GM18951 (cell line): ENCODE results near the gene KRTAP19-3.
"Not testable (repeated sequence)": the region's sequence is repeated elsewhere in the genome, so short reads cannot be mapped to it uniquely, and the experiment has no call there.

Source experiments
- POLR2A ChIP-seq: IDR thresholded peaks from 4 replicates; pipeline ENCODE4 v1.6.1; 2011; ENCODE audit warnings: mild to moderate bottlenecking; ENCODE audit not compliant: insufficient read length, insufficient read depth; ENCODE audit errors: extremely low read depth
- in situ Hi-C: fragments of 300-500 bp; cut with MboI; formaldehyde crosslinking; loops from one replicate; pipeline ENCODE4 v1.12.0; 2022; ENCODE audit warnings: low sequenced_read_pairs, mixed read lengths, inconsistent platforms; ENCODE audit not compliant: unreplicated experiment

The KRTAP19-3 gene

DNA sequence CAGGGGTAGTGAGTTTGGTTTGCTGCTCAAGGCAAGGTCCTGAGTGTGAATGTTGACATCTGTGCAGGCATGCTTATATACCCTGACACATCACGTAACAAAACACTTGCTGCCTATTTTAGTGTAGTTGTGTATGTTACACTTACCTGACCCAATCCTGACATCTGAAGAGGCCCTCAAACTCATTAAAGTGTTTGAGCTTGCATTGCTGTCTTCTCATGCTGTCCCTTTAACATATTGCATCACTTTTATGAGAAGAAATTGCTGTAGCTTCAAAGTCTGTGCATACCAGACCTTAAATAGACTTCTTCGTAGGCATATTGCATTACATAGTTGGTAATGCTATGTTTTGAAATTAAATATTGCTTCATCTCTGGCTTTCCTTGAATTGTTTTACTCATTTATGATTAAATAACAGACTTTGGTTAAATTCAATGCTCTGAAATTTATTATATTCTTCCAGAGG lies at the start of gene KRTAP19-3:
Gene KRTAP19-3, minus strand, starts transcription at position 51 of the 466 bp plus-strand sequence. CDS start 56 bp downstream, outside the sequence.
- in situ Hi-C loops = no loop called here

DNA sequence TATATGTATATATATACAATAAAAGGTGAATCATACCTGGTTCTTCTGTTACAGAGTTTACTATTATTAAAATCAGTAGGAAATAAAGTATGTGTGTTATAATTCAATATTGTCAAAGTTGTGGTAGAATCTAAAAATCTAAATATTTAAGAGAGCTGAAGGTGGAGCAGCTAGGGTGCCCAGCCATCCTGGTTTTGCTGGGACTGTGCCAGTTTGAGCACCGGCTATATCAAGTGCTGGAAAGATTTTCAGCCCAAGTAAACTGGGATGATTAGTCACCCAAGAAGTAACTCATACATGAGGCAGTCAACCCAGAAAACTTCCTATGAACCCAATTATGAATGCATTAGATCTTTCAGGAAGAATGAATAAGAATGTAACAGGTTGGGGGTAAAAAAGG lies 27.1 kb upstream of the KRTAP19-3 start:
- in situ Hi-C loops = no loop called here
- TF ChIP-seq POLR2A = no peak

More for the DNA sequence above, at the start of gene KRTAP19-3:
- TF ChIP-seq POLR2A = no peak

DNA sequence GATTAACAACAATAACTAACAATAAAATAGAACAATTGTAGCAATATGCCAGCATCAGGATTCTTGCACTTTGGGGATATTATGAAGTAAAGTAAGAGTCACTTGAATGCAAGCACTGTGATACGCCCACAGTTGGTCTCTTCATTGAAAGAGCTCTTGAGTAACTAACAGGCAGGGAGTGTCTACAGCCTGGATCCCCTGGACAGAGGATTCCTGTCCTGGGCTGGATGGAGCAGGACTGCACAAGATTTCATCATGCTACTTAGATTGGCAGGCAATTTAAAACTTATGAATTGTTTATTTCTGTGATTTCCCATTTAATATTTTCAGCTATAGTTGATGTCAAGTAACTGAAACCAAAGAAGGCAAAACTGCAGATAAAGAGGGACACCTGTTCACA lies 23.9 kb upstream of the KRTAP19-3 start:
- in situ Hi-C loops = no loop called here

DNA sequence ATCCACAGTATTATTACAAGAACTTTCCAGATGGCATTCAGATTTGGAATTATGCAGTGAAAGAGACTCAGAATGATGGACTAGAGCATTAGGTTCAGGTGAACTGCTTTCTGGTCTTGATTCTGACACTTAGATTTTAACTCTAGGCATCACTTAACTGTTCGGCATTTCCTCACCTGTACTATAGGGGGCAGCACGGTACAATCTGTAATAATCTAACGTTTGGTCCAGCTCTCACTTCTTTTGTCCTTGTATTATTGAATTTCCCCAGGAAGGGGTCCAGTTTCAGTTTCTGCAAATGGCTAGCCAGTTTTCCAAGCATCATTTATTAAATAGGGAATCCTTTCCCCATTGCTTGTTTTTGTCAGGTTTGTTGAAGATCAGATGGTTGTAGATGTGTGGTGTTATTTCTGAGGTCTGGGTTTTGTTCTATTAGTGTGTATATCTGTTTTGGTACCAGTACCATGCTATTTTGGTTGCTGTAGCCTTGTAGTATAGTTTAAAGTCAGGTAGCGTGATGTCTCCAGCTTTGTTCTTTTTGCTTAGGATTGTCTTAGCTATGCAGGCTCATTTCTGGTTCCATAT lies 13.9 kb upstream of the KRTAP19-3 start:
- in situ Hi-C loops = not testable (repeated sequence)

More for the DNA sequence above, 23.9 kb upstream of the KRTAP19-3 start:
- TF ChIP-seq POLR2A = no peak

DNA sequence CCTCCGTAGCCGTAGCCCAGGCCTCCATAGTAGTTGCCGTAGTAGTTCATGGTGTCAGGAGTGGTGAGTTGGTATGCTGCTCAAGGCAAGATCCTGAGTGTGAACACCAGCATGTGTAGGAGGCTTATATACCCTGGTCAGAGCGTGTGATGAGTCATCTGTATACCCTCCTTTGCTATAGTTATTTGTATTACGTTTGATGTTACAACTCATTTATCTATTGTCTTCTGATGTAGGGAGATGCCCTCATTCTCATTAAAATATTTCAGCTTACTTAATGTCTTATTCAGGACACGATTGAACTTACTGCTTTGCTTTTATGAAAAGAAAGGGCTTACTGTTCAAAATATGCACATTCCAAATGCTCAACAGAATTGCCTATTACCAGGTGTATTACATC lies 10.2 kb upstream of the KRTAP19-3 start, which contains the start of gene KRTAP19-5:
Gene KRTAP19-5, minus strand, starts transcription at position 101 of the 400 bp plus-strand sequence. Its CDS starts 51 bp downstream, at position 50.
- TF ChIP-seq POLR2A = no peak
- in situ Hi-C loops = no loop called here

DNA sequence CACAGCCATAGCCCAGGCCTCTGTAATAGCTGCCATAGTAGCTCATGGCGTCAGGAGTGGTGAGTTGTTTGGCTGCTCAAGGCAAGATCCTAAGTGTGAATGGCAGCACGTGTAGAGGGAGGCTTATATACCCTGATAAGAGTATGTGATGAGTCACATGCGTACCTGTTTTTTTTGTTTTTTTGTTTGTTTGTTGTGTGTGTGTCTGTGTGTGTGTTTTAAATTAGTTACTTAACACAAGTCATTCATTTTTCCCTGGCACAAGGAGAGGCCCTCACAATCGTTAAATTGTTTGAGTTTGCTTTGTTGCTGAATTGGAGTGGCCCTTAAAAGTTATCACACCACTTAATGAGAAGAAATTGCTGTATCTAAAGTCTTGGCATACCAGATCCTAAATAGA lies 5.3 kb upstream of the KRTAP19-3 start, which contains the start of gene KRTAP19-4:
Gene KRTAP19-4, minus strand, starts transcription at position 101 of the 400 bp plus-strand sequence. Its CDS starts 55 bp downstream, at position 46.
- no peak for TF ChIP-seq POLR2A
- in situ Hi-C loops = no loop called here

DNA sequence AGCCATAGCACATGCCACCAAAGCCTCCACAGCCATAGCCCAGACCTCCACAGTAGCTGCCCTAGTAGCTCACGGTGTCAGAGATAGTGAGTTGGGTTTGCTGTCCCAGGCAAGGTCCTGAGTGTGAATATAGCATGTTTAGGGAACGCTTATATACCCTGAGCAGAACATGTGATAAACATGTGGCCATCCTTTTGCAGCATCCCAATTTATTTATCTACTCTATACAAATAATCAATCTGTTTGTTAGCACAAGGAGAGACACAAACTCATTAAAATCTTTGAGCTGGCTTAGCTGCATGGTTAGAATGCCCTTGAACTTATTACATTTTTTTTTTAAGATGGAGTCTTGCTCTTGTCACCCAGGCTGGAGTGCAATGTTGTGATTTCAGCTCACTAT lies 4.5 kb downstream of the KRTAP19-3 start, which contains the start of gene KRTAP19-2:
Gene KRTAP19-2, minus strand, starts transcription at position 101 of the 400 bp plus-strand sequence. Its CDS starts 88 bp downstream, at position 13.
- in situ Hi-C loops = no loop called here
- no peak for TF ChIP-seq POLR2A

DNA sequence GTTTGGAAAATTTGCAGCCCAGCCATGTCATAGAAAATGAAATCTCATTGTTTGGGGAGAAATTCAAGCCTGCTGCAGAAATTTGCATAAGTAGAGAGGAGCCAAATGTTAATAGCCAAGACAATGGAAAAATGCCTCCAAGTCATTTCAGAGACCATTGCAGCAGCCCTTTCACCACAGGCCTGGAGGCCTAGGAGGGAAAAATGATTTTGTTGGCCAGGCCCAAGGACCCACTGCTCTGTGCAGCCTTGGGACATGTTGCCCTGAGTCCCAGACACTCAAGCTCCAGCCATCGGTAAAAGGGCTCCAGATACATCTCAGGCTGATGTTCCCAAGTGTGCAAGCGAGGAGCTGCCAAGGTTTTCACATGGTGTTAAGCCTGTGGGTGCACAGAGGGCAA lies 5.6 kb downstream of the KRTAP19-3 start:
- TF ChIP-seq POLR2A = no peak

DNA sequence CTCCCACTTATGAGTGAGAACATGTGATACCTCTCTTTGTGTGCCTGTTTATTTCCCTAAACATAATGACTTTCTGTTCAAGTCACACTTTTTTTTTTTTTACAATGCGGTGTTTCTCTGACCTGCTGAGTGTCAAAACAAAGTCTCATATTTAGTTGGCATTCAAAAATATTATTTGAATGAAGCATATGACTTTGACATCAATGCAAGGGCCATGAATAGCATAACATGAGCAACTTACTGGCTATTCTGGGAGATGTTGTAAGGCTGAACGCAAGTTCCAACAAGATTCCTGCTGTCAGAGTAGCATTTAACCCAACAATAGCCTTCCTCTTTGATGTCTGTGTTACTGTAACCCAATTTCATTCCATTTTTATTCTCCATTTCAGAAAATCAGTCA lies 9.7 kb downstream of the KRTAP19-3 start:
- TF ChIP-seq POLR2A = no peak
- in situ Hi-C loops = no loop called here

More for the DNA sequence above, 5.6 kb downstream of the KRTAP19-3 start:
- in situ Hi-C loops = no loop called here

DNA sequence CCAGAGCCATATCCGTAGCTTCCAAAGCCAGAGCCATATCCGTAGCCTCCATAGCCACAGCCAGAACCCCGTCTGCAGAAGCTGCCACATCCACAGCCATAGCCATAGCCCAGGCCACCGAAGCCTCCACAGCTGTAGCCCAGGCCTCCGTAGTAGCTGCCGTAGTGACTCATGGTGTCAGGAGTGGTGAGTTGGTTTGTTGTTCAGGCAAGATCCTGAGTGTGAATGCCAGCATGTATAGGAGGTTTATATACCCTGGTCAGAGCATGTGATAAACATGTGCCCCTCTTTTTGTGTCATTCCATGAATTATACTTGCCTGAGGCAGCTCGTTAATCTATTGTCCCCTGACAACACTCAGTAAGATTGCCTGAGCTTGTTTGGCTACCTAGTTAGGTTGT lies 11.7 kb downstream of the KRTAP19-3 start, which contains the start of gene KRTAP19-1:
Gene KRTAP19-1, minus strand, starts transcription at position 223 of the 400 bp plus-strand sequence. Its CDS starts 50 bp downstream, at position 173.
- no peak for TF ChIP-seq POLR2A

DNA sequence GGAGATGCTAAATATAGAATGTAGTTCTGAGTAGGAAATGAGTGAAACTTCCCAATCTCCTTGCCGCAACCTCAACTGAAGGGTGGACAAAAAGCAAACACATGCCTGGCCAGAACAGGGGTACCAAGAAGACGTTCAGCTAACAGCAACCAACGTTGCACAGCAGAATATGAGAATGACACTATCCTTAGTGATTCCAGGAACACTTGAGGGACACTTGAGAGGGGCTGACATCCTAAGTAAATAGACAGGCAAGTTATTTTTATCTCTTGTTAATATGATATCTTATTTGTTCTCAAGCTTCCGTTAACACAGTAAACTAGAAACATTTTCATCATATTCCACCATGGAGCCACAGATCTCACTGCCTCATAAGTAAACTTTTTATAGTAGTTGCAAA lies 12.6 kb downstream of the KRTAP19-3 start:
- in situ Hi-C loops = no loop called here
- no peak for TF ChIP-seq POLR2A

More for the DNA sequence above, 11.7 kb downstream of the KRTAP19-3 start, which contains the start of gene KRTAP19-1:
- in situ Hi-C loops = no loop called here

DNA sequence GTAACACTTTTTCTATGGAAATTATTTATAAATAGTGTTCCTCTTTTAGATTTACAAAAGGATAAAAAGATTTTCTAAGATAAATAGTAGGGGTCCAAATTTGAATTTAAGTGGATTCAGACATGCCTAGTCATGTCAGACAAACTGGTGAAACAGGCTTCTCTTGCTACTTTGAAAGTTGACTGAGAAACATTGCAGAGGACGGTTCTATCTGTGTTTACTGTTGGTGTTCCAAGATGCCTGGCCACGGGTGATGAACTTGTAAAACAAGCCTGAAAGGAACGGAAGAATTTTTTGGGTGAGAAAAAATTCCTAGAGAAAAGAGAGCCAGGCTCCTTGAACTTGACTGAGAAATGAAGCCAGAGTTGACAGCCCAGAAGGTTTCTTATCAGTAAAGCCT lies 13.8 kb downstream of the KRTAP19-3 start:
- no peak for TF ChIP-seq POLR2A
- in situ Hi-C loops = no loop called here

DNA sequence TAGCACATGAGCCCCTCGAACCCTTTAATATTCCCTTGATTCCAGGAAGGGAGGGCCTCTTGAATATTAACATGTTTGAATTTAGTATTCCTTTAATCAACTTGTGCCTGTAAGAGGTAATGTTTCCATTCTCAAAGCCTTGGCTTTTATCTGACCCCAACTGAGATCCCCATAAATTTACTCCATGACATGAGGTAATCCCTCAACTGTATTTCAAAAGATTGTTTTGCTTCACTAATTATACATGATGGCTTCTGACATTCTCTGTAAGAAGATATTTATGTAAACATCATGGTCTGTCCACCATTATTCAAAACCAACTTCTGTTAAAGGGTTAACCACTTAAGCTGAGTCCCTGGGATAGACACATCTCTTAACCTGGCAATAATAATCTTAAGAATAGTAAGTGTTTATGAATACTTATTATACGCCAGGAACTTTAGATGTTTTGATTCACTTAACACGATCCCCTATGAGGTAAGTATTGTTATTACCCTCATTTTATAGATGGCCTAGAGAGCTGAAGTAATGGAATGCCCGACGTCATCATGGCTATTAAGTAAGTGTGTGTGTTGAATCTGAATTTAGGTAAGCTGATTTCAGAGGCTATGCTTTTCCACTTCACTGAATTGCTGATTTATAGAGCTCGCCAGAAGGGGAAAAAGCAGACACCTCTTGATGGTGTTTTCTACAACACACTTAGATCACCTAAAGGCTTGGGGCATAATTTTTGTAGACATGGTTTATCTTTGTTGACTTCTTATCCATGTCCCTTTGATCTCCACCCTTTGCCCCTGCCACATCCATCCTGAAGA lies 22.7 kb downstream of the KRTAP19-3 start:
- in situ Hi-C loops = no loop called here
- no peak for TF ChIP-seq POLR2A
